Loucy (cell line): Measurements from ENCODE around the gene UNC45A.

Source experiments
- EZH2phosphoT487 ChIP-seq: fragments of 200-600 bp; IDR thresholded peaks from 2 replicates; pipeline ENCODE4 v1.6.1; 2018; ENCODE audit warnings: antibody characterized with exemption, mild to moderate bottlenecking, moderate library complexity, borderline replicate concordance
- TF ChIP-seq, protein P1 (sequence below): fragments of 200-600 bp; sonication (generic); conservative IDR thresholded peaks from 2 replicates; pipeline ENCODE4 v1.5.1; 2014; ENCODE audit warnings: mild to moderate bottlenecking, antibody characterized with exemption, low read length

- TF ChIP-seq, protein P1, sequence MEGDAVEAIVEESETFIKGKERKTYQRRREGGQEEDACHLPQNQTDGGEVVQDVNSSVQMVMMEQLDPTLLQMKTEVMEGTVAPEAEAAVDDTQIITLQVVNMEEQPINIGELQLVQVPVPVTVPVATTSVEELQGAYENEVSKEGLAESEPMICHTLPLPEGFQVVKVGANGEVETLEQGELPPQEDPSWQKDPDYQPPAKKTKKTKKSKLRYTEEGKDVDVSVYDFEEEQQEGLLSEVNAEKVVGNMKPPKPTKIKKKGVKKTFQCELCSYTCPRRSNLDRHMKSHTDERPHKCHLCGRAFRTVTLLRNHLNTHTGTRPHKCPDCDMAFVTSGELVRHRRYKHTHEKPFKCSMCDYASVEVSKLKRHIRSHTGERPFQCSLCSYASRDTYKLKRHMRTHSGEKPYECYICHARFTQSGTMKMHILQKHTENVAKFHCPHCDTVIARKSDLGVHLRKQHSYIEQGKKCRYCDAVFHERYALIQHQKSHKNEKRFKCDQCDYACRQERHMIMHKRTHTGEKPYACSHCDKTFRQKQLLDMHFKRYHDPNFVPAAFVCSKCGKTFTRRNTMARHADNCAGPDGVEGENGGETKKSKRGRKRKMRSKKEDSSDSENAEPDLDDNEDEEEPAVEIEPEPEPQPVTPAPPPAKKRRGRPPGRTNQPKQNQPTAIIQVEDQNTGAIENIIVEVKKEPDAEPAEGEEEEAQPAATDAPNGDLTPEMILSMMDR, result no peak
- TF ChIP-seq EZH2phosphoT487, result no peak
These were observed 59.0 kb downstream of the UNC45A start for GRCh38 chr15:90994059-90994416.
